SKM-1 (cell line): ENCODE results near the gene TMEM18.
"Not testable (repeated sequence)": the region's sequence is repeated elsewhere in the genome, so short reads cannot be mapped to it uniquely, and the experiment has no call there.

Source experiments
- DNase-seq: peaks from one replicate; lab custom pipeline; 2025; ENCODE audit not compliant: unreplicated experiment; lab: John Stamatoyannopoulos, UW

TMEM18 gene

DNA sequence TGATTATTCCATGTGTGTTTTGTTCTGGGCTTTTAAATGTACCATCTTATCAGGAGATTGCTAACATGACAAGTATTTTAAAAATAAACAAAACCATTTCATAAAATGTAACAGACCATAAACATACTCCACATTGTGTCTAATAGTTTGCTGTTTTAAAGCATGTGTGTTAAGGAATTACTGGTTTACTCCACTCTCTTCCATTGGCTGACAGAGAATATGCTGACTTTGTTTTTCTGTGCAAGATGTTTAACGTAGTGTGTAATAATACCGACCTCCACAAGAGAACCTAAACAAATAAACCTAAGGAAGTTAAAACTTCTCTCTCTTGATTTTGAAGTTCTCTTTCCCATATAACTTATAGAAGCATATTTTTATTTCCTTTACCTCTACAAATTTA lies 17.0 kb upstream of the TMEM18 start:
- no peak for DNase-seq

DNA sequence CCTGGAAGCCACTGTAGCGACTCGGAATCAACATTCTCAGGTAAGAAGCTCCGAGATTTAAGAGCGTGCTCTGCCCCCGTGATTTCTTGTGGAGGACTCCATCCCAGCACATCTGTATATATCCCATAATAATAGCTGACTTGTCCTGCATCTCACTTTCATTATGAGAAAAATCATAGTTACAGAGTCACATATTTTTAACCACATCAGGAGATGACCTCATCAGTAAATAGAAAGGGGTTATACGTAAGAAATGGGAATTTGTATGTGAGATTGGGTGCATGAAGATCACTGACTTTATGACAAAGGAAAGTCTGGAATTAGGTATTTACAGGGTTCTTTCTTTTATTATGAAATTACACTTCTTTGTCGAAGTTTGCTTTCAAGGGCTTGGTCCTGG lies 16.4 kb upstream of the TMEM18 start:
- DNase-seq: no peak

DNA sequence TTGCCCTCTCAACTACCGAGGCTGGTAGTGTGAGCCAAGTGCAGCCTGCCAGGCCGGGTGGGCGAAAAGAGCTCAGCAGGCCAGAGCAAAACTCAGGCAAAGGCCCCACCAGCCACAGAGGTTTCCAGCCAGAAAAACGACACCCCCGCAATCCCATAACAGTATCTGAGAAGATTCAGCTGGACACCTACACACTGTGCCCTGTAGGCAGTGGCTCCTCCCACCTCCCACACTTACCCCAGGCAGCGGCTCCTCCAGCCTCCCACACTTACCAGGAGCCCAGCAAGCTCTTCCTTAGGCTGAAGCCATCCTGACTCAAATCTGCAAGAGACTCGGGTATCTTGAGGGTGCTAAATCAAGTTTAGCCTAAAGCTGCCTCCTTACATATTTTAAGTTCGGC lies 15.6 kb upstream of the TMEM18 start:
- DNase-seq: no peak

DNA sequence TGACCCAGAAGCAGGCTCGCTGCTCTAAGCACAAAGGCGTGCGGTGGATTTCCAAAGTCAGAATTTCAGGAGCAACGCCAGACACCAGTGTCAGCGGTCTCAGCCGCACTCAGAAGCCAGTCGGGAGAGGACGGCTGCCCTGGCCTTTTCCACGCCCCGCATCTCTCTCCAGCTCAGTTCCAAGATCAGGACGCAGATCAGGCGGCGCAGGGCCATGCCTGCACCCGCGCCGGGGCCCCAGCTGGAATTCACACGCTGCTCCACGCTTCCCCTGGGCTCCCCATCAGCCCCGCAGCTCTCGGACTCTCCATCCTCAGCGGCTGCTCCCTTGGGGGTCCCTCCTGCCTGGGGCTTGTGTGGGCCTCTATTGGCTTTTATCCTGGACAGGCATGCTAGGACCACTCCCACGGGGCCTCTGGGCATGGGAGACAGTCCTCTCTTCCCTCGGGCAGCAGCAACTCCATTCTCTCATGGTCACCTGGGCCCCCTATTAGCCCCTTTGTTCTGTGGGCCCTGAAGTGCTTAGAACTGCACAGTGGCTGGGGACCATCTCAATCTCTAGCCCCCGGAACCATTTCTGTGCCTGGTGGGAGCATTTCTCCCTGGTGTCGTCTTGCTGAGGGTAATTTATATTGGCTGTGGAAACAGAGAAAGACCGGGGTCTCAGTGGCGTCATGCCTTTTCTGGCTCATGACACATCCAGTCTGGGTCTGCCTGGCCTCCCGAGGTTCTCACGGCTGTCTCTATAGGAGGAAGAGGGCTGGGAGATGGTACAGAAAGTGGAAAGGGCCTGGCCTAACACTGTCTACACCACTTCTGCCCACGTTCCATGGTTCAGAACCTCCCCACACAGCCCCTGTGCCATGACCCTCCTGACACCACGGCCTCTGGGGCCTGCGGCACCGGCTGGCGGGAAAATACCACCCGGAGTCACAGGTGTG lies 14.9 kb upstream of the TMEM18 start:
- DNase-seq: no peak

DNA sequence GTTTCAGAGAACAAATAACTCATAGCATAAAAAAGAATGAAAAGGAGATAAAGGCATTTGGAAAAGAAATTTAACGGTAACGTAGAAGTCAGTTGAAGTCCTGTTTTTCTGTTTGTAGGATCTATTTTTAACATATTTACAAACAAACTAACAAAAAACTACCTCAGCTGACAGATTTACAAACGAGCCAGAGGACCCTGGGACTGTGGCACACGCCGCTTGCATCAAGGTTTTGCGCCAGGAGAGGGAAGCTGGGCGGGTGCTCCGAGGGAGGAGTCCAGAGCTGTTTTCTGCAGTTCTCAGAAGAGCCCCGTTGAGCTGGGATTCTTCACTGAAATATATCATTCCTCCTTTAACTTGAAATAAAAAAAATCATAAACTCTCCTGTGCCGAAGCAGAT lies 13.6 kb upstream of the TMEM18 start:
- DNase-seq: no peak

DNA sequence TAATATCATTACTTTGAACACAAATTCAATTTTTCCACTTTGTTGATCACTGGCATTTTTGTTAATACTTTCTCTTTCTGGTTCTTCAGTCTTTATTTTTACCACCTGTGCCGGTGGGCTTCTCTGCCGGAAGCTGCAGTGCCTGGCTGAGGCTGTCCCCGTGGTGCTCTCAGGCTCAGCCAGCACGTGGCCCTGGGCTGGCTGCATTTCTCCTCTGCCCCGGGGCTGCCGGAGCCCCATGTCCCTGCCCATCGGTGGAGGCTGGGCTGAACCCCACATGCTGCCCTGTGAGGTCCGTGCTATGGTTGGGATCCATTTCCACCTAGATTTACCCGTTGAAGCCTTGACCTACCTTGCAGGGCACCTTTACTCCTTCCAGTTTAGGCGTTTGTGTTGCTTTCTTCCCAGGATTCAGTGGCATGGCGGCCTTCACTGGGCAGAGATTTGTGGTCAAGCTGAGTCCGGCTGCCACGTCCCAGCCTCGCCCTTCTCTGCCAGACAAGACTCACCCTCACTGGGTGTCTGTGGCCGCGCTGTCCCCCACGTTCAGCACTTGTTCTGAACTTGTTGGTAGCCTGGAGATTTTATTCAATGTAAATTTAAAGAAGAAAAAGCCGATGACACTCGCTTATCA lies 12.8 kb upstream of the TMEM18 start:
- DNase-seq: no peak

DNA sequence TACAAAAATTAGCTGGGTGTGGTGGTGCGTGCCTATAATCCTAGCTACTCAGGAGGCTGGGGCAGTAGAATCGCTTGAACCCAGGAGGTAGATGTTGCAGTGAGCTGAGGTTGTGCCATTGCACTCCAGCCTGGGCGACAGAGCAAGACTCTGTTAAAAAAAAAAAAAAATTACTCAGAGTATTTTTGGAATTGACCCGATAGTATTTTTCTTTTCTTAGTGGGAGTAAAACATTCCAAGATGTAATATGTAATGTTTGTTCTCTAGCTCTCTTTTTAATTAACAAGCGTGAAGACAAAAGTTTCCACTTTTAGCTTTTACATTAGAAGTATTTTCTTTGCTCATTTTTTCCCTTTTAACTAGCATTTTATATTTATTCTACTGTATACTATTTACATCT lies 12.0 kb upstream of the TMEM18 start:
- DNase-seq: no peak

DNA sequence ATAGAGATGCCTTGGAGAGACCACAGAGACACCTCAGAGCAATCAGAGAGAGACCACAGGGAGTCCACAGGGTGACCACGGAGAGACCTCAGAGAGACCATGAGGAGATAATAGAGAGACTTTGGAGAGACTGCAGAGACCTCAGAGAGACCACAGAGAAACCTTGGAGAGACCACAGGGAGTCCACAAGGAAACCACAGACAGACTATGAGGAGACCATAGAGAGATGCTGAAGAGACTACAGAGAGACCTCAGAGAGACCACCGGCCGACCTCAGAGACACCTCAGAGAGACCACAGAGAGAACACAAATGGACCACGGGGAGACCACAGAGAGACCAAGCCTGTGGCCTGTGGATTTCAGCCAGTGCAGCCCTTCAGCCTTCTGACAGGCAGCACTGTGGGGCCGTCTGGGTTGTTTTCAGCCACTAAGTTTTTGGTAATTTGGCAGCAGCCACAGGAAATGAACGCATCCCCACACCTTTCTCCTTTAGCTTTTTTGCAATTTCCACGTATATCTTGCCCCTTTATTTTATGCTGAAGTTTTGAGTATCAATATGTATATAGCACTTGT lies 11.4 kb upstream of the TMEM18 start:
- no peak for DNase-seq

DNA sequence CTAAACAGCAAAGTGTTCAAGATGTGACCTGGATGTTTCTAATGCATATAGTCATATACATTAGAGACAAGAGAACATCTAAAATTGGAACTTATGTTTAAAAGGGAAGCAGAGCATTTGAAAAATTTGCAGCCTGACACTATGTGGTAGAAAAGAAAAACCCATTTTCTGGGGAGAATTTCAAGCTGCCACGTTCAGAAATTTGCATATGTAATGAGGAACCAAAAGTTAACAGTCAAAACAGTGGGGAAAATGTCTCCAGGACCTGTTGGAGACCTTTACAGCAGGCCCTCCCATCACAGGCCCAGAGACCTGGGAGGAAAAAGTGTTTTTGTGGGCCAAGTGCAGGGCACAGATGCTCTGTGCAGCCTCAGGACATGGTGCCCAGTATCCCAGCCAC lies 8.2 kb upstream of the TMEM18 start:
- DNase-seq: no peak

DNA sequence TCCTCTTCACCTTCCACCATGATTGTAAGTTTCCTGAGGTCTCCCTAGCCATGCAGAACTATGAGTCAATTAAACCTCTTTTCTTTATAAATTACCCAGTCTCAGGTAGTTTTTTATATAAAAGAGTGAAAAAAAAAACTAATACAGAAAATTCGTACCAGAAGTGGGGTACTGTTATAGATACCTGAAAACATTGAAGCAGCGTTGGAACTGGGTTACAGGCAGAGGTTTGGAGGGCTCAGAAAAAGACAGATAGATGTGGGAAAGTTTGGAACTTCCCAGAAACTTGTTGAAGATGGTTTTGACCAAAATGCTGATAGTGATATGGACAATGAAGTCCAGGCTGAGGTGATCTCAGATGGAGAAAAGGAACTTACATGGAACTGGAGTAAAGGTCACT lies 7.7 kb upstream of the TMEM18 start:
- not testable (repeated sequence) for DNase-seq

DNA sequence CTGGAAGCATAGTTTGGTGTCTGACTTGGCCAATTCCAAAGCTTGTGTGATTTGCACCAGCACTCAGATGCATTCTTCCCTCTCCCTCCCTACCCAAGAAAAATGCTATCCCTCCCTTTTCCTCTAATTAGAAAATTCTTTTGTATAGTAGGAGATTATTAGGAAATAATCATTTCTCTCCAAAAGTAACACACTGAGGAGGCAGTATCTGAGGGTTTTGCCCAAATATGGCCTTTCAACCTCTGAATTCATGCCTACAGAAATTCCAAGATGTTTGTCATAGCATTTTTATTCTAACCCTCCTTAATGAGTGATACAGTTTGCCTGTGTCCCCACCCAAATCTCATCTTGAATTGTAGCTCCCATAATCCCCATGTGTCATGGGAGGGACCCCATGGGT lies 5.0 kb upstream of the TMEM18 start:
- no peak for DNase-seq

DNA sequence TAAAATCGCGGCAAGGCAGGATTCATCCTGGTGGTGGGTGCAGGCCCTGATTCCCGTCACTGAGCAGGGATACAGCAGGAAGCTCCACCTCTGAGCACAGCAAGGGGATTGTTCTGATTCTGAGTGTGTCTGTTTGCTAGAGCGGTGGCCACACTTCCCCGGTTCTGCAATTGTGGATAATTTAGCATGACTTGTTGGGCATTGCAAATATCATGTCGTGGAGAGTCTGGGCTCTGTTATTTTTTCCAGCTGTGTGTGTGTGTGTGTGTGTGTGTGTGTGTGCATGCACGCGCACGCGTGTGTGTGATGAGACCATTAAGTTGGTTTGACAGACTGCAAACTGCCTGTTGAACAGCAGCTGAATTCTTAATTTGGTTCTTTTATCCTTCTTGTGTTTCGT lies 4.1 kb upstream of the TMEM18 start:
- DNase-seq: no peak

DNA sequence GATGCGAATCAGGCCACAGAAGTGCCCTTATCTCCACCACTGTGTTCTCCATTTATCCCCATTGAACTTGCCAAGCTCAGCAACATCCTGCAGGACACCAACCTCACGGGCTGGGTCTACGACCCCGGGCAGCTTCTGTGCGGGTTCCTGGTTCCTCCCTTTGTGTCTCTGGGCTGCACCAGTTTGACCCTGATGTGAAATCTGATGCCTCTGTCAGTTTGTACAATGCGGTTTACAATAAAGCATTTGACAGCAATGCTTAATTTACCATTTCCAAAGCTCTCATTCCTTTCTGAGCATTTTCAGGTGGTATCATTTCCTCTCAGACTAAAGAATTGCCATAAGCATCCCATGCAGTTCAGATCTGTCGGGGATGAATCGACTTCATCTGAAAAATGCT lies 3.3 kb upstream of the TMEM18 start:
- DNase-seq: no peak

DNA sequence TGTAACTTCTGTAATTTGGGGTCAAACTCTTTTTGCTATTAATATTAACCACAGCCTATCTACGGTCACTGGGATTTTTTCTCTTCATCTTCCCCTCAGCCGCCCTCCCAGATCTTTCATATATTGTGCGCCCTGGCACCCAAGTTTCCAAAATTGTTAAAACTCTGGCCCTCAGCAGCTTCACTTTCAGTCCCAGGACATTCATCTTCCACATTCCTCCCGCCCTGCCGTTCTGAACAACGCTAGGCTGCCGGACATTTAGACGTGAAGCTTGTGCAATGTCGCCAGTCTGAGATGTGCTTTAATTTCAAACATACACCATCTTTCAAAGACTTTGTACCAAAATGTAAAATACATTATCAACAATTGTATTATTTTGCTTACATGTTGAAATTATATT lies 1.8 kb upstream of the TMEM18 start:
- DNase-seq: no peak

DNA sequence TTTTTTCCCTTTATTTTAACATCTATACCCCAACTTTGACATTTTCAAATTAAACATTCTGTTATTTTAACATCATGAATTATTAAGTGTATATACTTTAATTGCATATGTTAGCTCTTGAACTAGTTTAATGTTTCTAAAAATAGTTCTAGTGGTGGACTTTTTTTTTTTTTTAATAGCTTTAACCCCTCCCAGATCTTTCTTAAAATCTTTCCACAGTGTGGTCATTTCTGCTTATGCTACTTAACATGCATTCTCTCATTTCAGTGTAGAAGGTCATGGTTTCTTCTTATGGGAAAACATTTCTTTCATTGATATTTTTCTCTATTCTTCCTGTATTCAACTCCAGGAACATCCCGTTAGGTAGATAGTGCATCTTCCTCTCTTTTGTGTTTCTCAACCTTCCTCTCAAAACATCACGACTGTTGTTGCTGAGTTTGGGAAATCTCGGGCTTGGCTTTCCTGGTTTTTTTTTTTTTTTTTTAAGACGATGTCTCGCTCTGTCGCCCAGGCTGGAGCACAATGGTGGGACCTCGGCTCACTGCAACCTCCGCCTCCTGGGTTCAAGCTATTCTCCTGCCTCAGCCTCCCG lies 849 bp upstream of the TMEM18 start:
- no peak for DNase-seq

DNA sequence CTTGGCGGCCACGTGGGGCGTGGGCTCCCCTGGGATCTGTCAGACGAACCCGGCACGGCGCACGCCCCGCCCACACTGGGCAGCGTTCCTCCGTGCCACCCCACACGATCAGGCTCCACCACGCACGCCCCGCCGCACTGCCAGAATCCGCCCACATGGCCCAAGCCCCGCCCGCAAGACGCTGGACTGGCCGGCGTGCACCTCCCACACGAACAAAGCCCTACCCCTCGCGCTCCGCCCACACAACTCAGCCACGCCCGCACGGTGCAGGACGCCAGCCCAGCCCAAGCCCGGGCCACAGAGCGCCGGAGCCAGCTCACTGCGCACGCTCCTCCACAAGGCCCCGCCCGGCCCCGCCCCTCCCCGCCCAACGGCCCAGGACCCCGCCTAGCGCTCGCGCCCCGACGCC lies 555 bp downstream of the TMEM18 start:
- DNase-seq: peak; percentile 86

DNA sequence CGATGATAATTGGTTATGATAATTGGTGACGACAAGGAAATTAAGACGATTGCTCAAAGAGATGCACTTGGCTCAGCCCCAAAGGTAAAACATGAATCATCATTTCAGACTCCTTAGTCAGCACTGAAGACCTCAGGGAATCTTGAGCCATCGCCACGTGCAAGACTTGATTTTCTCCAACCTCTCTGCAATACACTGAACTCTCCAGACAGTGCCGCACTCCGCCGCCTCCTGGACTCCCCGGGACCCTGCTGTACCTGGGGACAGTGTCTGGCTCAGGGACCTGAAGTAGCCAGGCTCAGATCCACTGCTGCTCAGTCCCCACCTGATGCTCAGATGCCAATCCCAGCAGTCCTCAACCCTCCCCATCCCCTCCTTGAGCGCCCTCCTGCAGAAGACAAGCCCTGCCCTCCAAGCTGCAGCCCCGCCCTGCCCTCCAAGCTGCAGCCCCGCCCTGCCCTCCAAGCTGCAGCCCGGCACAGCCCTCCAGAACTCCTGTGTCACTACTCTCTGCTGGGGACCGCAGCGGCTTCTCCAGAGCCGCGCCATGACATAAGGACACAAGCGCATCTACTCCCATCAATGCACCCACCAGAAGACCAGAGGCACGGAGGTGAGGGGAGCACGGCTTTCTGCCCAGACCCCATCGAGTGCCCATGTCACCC lies 1.1 kb downstream of the TMEM18 start:
- no peak for DNase-seq

DNA sequence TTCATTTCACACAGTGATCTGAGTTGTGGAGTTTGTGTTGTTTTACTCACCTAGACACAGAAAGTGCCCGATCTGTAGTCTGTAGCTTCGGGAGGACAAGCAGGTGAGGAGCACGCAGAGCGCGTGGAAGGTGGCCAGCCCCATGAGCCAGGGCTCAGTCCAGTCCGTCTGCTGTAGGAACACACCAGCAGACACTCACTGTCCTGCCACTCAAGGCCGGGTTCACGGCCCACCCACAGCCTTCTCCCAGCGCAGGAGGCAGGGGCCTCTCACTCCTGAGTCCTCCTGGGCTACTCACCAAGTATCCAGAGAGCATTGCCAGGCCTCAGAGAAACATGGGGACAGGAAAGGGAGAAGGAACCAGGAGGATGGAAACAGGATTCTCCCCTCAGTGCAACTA lies 1.7 kb downstream of the TMEM18 start:
- no peak for DNase-seq

DNA sequence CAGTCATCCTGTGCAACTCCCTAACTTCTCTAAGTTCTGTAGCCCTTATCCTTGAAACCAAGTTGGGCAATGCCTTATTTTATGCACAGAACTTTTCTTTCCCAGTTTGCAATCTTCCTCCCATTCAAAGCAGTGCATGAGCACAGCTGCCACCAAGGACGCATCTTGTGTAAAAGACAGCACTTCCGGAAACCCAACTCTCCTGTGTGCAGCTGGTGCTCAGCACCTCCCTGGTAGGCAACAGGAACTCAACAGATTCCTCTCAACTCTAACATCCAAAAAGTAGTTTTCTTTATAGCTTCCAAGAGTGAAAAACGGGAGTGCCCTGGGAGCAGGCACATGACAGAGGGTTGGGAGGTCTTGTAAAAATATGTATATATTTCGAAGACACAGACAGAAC lies 2.2 kb downstream of the TMEM18 start:
- no peak for DNase-seq

DNA sequence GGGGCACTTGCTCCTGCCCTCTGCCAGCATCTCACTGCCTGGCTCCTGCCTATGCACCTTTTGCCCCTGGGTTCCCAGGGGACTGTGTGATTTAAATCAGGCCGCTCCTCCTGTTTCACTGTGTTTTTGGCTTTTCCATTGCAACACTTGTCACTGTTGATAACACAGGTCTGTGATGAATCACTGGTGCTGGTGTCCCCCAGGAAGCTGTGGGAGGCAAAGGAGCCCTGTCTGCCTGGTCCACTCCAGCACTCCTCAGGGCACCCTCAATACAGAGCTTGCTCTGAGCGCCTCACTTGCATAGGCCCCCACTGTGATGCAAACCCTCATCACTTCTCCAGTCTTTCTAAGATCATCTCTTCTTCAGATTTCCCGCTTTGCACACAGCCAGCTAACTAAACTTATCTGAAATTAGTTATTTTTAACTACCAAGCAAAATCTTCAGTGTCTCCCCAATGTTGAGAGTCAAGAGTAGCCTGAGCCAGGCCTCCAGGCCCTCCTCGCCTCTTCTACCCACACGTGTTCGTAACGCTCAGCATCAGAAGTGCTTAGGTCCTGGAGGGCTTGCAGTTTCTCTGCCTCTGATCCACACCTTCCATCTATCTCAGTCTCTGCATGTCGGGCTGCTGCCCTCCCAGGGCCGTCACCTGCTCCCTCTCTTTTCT lies 2.8 kb downstream of the TMEM18 start:
- DNase-seq: no peak
